Kidney (tissue), 14 donors: Measurements from ENCODE around the gene PRKAG2. TPM values are rescaled to one million over a fixed set of nuclear protein-coding genes. Genes with fewer than 3 reads are reported as not detected.

Source experiments
- DNase-seq, 5 donors: peaks; one replicate each; pipeline ENCODE4 v3.0.0-alpha.2; 2013 to 2020
- FAIRE-seq: peaks from 2 replicates; lab custom pipeline; 2012; peaks lifted over from hg19 to GRCh38; lab: Jason Lieb, UNC
- H3K27ac ChIP-seq, 2 donors: one replicate each; pipeline ENCODE4 v1.7.0; 2013; ENCODE audit warnings: low read depth in 2 of 2, low read length in 2 of 2, inconsistent platforms in 1 of 2
- H3K27me3 ChIP-seq: one replicate; pipeline ENCODE4 v1.7.1; 2013; ENCODE audit warnings: low read length, inconsistent platforms; ENCODE audit not compliant: control insufficient read depth, insufficient read depth
- H3K36me3 ChIP-seq, 3 donors: one replicate each; pipeline versions ENCODE4 v1.7.0 to v1.7.1; 2013; ENCODE audit warnings: low read length in 3 of 3, control low read depth in 1 of 3, inconsistent platforms in 1 of 3; ENCODE audit not compliant: insufficient read depth in 3 of 3, control insufficient read depth in 2 of 3
- H3K4me1 ChIP-seq, 3 donors: one replicate each; pipeline versions ENCODE4 v1.7.0 to v1.7.1; 2013; ENCODE audit warnings: low read length in 3 of 3, inconsistent platforms in 1 of 3, low read depth in 1 of 3; ENCODE audit not compliant: control insufficient read depth in 2 of 3, insufficient read depth in 2 of 3
- H3K4me3 ChIP-seq, 3 donors: one replicate each; pipeline versions ENCODE4 v1.7.0 to v1.8.1; 2013; ENCODE audit warnings: low read length in 3 of 3, control low read depth in 1 of 3, inconsistent platforms in 1 of 3
- H3K9ac ChIP-seq, 3 donors: one replicate each; pipeline versions ENCODE4 v1.7.0 to v1.7.1; 2013; ENCODE audit warnings: low read length in 3 of 3, control low read depth in 1 of 3, inconsistent platforms in 1 of 3
- H3K9me3 ChIP-seq, 3 donors: one replicate each; pipeline versions ENCODE4 v1.7.0 to v1.7.1; 2013; ENCODE audit warnings: low read length in 3 of 3, control low read depth in 1 of 3, inconsistent platforms in 1 of 3; ENCODE audit not compliant: control insufficient read depth in 2 of 3, insufficient read depth in 1 of 3
- intact Hi-C: fragments of 100-400 bp; cut with DNase I; formaldehyde crosslinking; loops from one replicate; pipeline ENCODE4 v1.11.1; 2022
- polyA plus RNA-seq: library from polyadenylated mRNA; stranded (reverse); fragments of 350-450 nt; fragmentation: Illumina TruSeq; extraction: RNeasy Lipid Tissue Mini Kit (QIAGEN cat#74804); gene quantifications from one replicate; pipeline ENCODE4 v1.2.3, GENCODE V29; 2014; ENCODE audit warnings: low read depth, low replicate concordance; ENCODE audit not compliant: insufficient read depth
- total RNA-seq: library from RNA; stranded (reverse); fragmentation: NEBNext Ultra II Directional; extraction: Animal tissue kit (Norgen Biotek cat#: 25700); gene quantifications from one replicate; pipeline ENCODE4 v1.2.1, GENCODE V29; 2021
- TF ChIP-seq, protein P1 (sequence below): IDR thresholded peaks from 3 replicates; pipeline ENCODE4 v1.5.1; 2012; ENCODE audit warnings: mild to moderate bottlenecking, moderate library complexity, borderline replicate concordance; ENCODE audit not compliant: insufficient read depth; ENCODE audit errors: extremely low read depth
- donor health status: control.
- donor health status: control.
- donor health status: control.
- donor health status: control.
- donor health status: control.
- donor health status: DM: yes; HTN: yes; CAD: no.
- donor health status: Normal renal cell carcinoma (clear cell type).

The PRKAG2 gene
- total and polyA plus RNA-seq, 2 donors from 2014 or later = 40.7 to 40.9 TPM

GRCh38 chr7:151862606-151863381, 14.1 kb downstream of the PRKAG2 start:
- Histone ChIP-seq H3K27ac (no peak overlapping the region), H3K9me3 (no peaks in the 10 kb centered on the region), H3K9ac (no peak overlapping the region), H3K4me1 (peaks cover 0 to 16% (median 10%) of the 10 kb centered on the region in 3 donors), H3K36me3 (no peaks in the 10 kb centered on the region), H3K27me3 (no peaks in the 10 kb centered on the region), H3K4me3 (no peak overlapping the region)
- DNase-seq (peak in 1 of 5 donors; percentile 61), FAIRE-seq (no peak)
- TF ChIP-seq, protein P1, sequence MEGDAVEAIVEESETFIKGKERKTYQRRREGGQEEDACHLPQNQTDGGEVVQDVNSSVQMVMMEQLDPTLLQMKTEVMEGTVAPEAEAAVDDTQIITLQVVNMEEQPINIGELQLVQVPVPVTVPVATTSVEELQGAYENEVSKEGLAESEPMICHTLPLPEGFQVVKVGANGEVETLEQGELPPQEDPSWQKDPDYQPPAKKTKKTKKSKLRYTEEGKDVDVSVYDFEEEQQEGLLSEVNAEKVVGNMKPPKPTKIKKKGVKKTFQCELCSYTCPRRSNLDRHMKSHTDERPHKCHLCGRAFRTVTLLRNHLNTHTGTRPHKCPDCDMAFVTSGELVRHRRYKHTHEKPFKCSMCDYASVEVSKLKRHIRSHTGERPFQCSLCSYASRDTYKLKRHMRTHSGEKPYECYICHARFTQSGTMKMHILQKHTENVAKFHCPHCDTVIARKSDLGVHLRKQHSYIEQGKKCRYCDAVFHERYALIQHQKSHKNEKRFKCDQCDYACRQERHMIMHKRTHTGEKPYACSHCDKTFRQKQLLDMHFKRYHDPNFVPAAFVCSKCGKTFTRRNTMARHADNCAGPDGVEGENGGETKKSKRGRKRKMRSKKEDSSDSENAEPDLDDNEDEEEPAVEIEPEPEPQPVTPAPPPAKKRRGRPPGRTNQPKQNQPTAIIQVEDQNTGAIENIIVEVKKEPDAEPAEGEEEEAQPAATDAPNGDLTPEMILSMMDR = no peak
- intact Hi-C loops = no loop called here

GRCh38 chr7:151861881-151862280, 15.0 kb downstream of the PRKAG2 start:
- Histone ChIP-seq H3K4me3 (no peak overlapping the region), H3K9me3 (no peaks in the 10 kb centered on the region), H3K36me3 (no peaks in the 10 kb centered on the region), H3K27ac (no peak overlapping the region), H3K27me3 (no peaks in the 10 kb centered on the region), H3K4me1 (peaks cover 0 to 10% (median 1%) of the 10 kb centered on the region in 3 donors), H3K9ac (no peak overlapping the region)
- DNase-seq (peak in 1 of 5 donors; percentile 48), FAIRE-seq (no peak)
- TF ChIP-seq, protein P1 = no peak
- intact Hi-C loops = no loop called here

DNA sequence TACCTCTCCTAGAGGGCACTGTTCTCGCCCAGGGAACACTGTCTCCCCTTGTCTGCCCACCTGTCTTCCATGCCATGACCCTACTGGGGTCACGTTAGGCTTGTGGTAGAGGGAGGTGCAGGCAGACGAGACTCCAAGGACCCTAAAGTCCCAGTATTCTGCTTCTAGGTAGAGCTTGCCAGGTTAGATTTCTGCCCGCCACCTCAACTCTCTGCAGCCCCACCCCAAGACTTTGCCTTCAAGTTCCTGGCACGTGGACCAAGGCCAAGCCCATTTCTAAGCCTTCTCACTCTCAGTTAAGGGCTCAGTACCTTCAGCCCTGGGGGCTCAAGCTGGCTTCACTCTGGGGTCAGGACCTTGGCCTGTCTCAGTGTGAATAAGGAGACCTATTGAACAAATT, 16.1 kb downstream of the PRKAG2 start:
- no peak overlapping the region for H3K9ac ChIP-seq
- intact Hi-C loops = no loop called here
- no peak overlapping the region for H3K4me3 ChIP-seq
- no peaks in the 10 kb centered on the region for H3K36me3 ChIP-seq
- peaks cover 0 to 10% (median 0%) of the 10 kb centered on the region in 3 donors for H3K4me1 ChIP-seq
- H3K27ac ChIP-seq = no peak overlapping the region
- no peaks in the 10 kb centered on the region for H3K27me3 ChIP-seq
- H3K9me3 ChIP-seq = no peaks in the 10 kb centered on the region
- TF ChIP-seq, protein P1 = no peak
- FAIRE-seq = no peak
- peak in 1 of 5 donors; percentile 32 for DNase-seq
